GM12865 (cell line): ENCODE results near the gene KRTAP10-2.
"Not testable (repeated sequence)": the region's sequence is repeated elsewhere in the genome, so short reads cannot be mapped to it uniquely, and the experiment has no call there.

Source experiments
- DNase-seq: peaks from one replicate; pipeline ENCODE4 v3.0.0; 2010; ENCODE audit warnings: low read depth
- H3K4me3 ChIP-seq: 2 replicates; pipeline ENCODE4 v1.5.1; 2011; ENCODE audit warnings: mild to moderate bottlenecking, low read depth, low read length, control low read depth
- TF ChIP-seq, protein P1 (sequence below): IDR thresholded peaks from 2 replicates; pipeline ENCODE4 v1.5.1; 2011; ENCODE audit warnings: low read length, control low read depth, low read depth, inconsistent platforms; ENCODE audit not compliant: insufficient read depth; ENCODE audit errors: missing control alignments

The KRTAP10-2 gene

GRCh38 chr21:44567481-44568171 lies 16.3 kb upstream of the KRTAP10-2 start:
- TF ChIP-seq, protein P1, sequence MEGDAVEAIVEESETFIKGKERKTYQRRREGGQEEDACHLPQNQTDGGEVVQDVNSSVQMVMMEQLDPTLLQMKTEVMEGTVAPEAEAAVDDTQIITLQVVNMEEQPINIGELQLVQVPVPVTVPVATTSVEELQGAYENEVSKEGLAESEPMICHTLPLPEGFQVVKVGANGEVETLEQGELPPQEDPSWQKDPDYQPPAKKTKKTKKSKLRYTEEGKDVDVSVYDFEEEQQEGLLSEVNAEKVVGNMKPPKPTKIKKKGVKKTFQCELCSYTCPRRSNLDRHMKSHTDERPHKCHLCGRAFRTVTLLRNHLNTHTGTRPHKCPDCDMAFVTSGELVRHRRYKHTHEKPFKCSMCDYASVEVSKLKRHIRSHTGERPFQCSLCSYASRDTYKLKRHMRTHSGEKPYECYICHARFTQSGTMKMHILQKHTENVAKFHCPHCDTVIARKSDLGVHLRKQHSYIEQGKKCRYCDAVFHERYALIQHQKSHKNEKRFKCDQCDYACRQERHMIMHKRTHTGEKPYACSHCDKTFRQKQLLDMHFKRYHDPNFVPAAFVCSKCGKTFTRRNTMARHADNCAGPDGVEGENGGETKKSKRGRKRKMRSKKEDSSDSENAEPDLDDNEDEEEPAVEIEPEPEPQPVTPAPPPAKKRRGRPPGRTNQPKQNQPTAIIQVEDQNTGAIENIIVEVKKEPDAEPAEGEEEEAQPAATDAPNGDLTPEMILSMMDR, result no peak
- H3K4me3 ChIP-seq, result no peak overlapping the region
- DNase-seq, result no peak

- TF ChIP-seq, protein P1, result no peak
- H3K4me3 ChIP-seq, result no peak overlapping the region
- no peak for DNase-seq
Measured at GRCh38 chr21:44566403-44566802, 15.1 kb upstream of the KRTAP10-2 start.

- TF ChIP-seq, protein P1, result no peak
- no peak for DNase-seq
Measured at GRCh38 chr21:44564886-44565598, 13.7 kb upstream of the KRTAP10-2 start.

DNA sequence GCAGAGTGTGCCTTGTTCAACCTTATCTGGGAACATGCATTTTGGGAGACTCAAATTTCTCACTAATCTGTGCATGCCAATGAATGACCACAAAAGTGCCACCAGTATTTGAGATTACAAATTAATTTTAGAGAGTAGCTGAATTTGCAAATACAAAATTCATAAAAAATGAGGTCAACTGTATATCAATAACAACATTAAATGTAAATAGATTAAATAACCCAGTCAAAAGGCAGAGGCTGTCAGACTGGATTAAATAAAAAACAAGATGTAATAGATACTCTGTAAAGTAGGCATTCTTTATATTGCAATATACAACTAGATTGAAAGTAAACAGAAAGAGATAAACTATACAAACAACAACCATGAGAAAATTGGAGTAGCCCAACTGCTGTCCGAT lies 12.8 kb upstream of the KRTAP10-2 start:
- H3K4me3 ChIP-seq, result no peak overlapping the region
- DNase-seq, result no peak
- TF ChIP-seq, protein P1, result no peak

More at GRCh38 chr21:44564886-44565598, 13.7 kb upstream of the KRTAP10-2 start:
- no peak overlapping the region for H3K4me3 ChIP-seq

GRCh38 chr21:44558695-44559094 lies 7.4 kb upstream of the KRTAP10-2 start, which contains the start of gene KRTAP10-3:
KRTAP10-3 (minus strand) TSS chr21:44558795; CDS start chr21:44558715, 80 bp downstream.
- TF ChIP-seq, protein P1, result no peak
- no peak for DNase-seq
- H3K4me3 ChIP-seq, result no peak within 1 kb of the TSS

DNA sequence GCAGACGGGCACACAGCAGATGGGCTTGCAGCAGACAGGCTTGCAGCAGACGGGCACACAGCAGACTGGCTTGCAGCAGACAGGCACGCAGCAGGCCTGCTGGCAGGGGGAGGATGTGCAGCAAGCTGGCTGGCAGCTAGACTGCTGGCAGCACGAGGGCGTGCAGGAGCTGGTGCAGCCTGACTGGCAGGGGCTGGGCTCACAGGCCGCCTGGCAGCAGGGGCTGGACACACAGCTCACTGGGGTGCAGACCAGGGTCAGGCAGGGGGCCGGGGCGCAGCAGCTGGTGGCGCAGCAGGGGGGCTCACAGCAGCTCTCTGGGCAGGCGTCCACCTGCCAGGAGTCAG lies 7.0 kb upstream of the KRTAP10-2 start:
- H3K4me3 ChIP-seq, DNase-seq: not testable (repeated sequence)

DNA sequence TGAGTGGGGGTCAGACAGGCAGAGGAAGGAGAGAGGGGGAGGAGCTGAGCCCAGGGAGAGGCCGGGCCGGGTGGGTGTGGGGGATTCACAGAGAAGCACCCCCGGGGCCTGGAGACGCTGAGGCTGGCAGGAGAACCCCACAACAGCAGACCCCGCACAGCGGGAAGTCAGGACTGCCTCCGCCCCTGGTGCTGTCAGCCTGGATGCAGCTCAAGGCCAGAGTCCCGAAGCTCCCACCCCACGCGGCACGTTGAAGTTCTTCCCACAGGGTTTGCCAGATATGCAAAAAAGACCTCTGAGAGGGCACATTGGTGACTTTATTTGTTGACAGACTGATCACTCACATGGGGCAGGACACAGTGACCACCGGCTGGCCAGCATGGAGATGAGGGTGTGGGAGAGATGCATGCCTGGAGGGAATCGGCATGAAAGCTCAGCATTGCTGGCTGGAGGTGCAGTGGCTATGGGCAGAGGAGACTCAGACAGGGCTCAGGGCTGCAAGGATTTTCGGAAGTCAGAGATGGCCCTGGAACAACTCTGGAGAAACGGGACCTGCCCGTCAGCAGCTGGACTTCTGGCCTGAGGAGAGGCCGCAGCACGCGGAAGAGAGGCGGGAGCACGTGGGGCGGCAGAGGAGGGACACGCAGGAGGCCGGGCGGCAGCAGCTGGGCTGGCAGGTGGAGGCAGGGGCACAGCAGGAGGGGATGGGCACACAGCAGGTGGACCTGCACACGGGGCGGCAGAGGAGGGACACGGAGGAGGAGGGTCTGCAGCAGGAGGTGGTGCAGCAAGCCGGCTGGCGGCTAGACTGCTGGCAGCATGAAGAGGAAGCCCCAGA lies 6.4 kb upstream of the KRTAP10-2 start:
- no peak for DNase-seq
- no peak overlapping the region for H3K4me3 ChIP-seq
- TF ChIP-seq, protein P1, result no peak
